Measurements from ENCODE around the gene WDR33.

DNA sequence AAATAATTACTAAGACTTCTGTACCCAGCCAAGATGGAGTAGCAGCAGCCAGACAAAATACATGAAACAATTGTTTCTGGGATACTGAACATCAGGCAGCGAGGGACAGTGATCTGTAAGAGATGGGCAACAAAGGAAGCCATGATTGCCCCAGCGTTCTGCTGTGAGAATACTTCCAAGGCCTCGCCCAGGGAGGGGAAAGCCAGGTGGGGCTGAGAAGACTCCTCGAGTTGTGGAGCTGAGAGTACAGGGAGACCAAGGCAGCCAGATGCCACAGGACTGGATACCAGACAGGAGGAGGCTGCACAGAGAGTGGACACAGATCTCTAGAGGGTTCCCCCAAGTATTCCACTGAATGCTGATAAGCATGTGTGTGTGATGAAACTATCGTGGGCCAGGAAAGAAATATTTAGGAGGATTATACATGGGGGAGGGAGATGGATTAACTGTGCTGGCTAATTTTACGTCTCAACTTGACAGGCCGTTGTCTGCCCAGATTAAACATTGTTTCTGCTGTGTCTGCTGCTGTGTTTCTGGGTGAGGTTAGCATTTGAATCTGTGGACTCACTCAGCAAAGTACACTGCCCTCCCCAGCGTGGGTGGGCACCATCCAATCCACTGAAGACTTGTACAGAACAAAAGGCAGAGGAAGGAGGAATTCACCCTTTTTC lies 125.4 kb downstream of the WDR33 start:
- TF ChIP-seq ISL1 (CRISPR knock-in tag; IDR thresholded peaks at IDR 0.05) = no peak
- no peak for TF ChIP-seq TOX (CRISPR knock-in tag; IDR thresholded peaks at IDR 0.05; ENCODE audit: borderline replicate concordance)
- no peak for TF ChIP-seq TCF4 (CRISPR knock-in tag; IDR thresholded peaks at IDR 0.05; ENCODE audit: borderline replicate concordance)
- TF ChIP-seq, protein P1, sequence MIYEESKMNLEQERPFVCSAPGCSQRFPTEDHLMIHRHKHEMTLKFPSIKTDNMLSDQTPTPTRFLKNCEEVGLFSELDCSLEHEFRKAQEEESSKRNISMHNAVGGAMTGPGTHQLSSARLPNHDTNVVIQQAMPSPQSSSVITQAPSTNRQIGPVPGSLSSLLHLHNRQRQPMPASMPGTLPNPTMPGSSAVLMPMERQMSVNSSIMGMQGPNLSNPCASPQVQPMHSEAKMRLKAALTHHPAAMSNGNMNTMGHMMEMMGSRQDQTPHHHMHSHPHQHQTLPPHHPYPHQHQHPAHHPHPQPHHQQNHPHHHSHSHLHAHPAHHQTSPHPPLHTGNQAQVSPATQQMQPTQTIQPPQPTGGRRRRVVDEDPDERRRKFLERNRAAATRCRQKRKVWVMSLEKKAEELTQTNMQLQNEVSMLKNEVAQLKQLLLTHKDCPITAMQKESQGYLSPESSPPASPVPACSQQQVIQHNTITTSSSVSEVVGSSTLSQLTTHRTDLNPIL (CRISPR knock-in tag; IDR thresholded peaks at IDR 0.05; ENCODE audit: low read depth) = no peak
- no peak for TF ChIP-seq OSR1 (CRISPR knock-in tag; IDR thresholded peaks at IDR 0.05)

Data from SK-N-SH treated with all-trans-retinoic acid at 6 μM for 48 hours (cell line).